NAMALWA (cell line): ENCODE data around the gene CNOT6L.

Experiments used
- DNase-seq: peaks from one replicate; pipeline ENCODE4 v3.0.0-alpha.2; 2015; ENCODE audit warnings: low spot score

Gene CNOT6L

DNA sequence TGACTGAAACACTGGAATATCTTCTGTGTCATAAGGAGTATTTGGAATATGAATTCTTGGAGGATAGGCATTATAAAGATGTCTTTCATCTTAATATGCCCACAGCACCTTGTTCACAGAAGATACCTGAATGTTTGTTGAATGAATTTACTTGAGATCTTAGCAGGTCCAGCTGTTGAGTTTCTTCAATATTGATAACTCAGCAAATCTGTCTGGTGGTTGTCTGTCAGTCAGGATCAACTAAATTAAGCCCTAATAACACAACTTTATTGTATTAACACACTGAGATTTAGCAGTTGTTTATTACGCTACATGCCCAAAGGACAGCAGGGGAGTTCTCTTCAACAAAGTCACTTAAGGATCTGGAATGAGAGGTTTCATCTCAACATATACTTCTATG is 106.5 kb downstream of the CNOT6L start:
- no peak for DNase-seq

GRCh38 chr4:77711469-77711868 is 107.7 kb downstream of the CNOT6L start:
- no peak for DNase-seq

DNA sequence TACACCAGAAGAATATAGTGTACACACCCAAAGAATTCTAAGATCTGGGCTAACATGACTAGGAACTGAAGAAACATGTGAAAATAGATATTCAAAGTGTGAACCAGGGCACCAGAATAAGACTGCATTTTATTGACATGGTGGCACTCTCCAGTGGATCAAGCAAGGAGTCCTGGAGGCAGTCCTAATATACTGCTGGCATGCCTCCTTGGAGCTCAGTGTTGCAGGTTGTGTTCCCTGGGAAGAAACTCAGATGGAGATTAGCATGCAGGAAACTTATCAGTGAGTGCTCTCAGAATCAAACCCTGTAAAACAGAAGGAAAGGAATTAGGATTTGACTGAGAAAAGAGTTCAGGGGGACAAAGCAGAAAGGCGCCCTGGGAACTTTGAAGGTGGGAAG is 108.5 kb downstream of the CNOT6L start:
- no peak for DNase-seq

- no peak for DNase-seq
Observed at GRCh38 chr4:77710059-77710458, 109.1 kb downstream of the CNOT6L start.

- DNase-seq: no peak
Observed at GRCh38 chr4:77706717-77707116, 112.5 kb downstream of the CNOT6L start.

- no peak for DNase-seq
Observed at GRCh38 chr4:77703666-77704065, 115.5 kb downstream of the CNOT6L start.

DNA sequence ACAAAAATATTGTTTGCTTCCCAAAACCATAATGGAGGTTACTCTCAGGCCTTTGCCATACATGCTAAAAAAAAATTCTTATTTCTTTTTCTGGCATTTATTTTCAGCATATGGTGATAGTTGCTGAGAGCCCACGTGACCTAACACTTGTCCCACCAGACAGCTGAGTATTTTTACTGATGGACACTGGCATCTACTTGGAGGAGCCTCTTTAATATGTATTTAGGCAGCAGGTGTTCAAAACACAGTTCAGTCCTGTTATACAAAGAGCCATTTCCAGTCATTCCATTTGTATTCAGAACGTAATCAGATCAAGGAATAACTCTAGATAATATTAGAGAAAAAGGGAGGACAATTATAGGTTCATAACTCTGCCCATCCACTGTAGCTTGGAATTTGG is 118.0 kb downstream of the CNOT6L start:
- no peak for DNase-seq

- DNase-seq: no peak
Observed at GRCh38 chr4:77699731-77700210, 119.4 kb downstream of the CNOT6L start.

DNA sequence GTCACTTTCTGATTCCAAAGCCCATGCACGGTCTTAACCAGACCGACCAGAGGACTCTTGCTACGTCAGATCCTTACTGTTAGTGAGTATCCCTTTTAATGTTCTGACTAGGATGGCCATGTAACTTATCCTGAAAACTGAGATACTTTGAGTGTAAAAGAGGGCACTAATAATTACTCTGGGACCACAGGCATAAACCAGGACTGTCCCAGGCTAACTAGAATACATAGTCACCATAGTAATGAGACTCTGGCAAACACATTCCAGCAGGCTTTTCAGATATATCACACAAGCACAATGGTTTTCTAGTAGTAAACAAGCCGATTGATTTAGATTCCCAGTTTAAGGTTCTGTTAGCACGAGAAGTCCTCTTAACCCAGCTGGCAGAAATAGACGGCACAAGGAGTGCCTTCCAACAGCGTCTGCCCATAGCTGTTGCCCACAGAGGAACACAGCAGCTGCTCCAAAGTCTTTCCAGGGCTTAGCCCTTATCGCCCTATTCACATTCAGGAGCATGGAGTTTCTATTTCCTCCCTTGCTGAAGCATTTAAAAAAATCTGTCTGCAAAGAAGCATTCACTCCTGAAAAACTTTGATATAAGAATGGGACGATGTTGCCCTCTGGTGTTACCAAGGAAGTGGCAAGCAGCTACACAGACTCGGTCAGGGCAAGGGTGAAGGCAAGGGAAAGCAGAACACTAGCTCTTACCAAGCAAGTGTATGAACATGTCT is 121.1 kb downstream of the CNOT6L start:
- peak; percentile 38 for DNase-seq

- no peak for DNase-seq
Observed at GRCh38 chr4:77695774-77696173, 123.4 kb downstream of the CNOT6L start.

- no peak for DNase-seq
Observed at GRCh38 chr4:77692847-77693432, 126.2 kb downstream of the CNOT6L start.

DNA sequence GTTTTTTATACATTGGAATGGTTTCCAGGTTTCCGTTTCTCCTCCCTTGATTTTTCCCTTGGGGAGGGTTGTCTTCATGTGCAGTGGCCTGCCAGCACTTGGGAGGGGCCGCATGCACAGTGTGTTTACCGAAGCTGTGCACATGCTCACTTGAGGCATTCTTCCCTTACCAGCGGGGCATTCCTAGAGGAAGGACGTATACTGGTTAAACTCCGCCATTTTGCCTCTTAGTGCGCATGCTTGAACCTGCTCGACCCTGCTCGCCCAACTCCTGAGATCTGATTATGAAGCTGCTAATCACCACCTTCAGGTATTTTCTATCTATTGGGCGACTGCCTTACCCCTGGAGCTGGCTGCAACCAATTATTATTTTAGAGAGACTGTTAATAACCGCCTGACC is 137.4 kb downstream of the CNOT6L start:
- DNase-seq: no peak

DNA sequence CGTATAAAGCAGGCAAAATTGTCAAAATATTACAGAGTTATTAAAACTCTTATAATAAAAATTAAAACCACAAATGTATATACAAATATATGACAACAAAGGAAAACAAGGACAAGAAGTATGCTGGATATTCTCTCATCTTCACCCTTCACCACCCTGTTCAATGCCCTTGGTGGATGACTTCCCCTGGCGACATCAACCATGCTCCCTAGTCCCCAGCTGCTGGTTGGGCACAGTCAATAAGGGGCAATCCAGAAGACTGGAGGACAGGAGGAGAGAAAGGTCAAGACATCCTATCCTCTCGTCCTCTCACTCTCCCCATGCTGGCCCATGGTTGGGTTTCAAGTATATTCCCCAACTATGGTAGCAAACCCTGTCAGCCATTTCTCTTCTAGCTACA is 142.3 kb downstream of the CNOT6L start:
- DNase-seq: no peak

DNA sequence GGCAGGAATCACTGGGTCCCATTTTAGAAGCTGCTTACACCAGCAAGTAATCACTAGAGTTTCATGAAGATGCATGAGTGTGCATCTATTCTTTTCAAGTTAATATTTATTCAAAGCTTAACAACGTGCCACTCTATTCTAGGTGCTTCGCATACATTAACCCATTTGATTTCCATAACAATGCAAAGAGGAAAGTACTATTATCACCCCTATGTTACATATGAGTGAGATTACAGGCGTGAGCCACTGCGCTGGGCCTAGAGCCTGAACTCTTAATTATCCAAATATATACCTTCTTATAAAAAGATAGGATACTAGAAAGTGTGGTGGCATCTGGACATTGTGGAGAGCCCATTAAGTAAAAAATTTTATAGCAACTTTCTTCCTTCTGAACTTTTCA is 148.1 kb downstream of the CNOT6L start:
- DNase-seq: no peak

GRCh38 chr4:77669946-77670590 is 149.1 kb downstream of the CNOT6L start:
- DNase-seq: no peak

GRCh38 chr4:77665381-77666069 is 153.6 kb downstream of the CNOT6L start:
- DNase-seq: no peak
